Ovary (tissue), 9 donors: Measurements from ENCODE around the gene NBEA. TPM values are rescaled to one million over a fixed set of nuclear protein-coding genes. Genes with fewer than 3 reads are reported as not detected.

ENCODE experiments used
- DNase-seq, 5 donors: peaks; one replicate each; pipeline ENCODE4 v3.0.0-alpha.2; 2019 to 2020
- H3K27ac ChIP-seq, 2 donors: fragments of 200-600 bp; one replicate each; pipeline versions ENCODE4 v1.5.1 to v1.8.0; 2019 to 2022
- H3K27me3 ChIP-seq: fragments of 200-600 bp; one replicate; pipeline ENCODE4 v1.8.0; 2022
- H3K36me3 ChIP-seq: fragments of 200-600 bp; sonication (generic); one replicate; pipeline ENCODE4 v1.5.1; 2019
- H3K4me1 ChIP-seq: one replicate; pipeline ENCODE4 v1.8.1; 2013; ENCODE audit warnings: mild to moderate bottlenecking, moderate library complexity; ENCODE audit not compliant: insufficient read depth
- H3K4me3 ChIP-seq: fragments of 200-600 bp; sonication (generic); one replicate; pipeline ENCODE4 v1.5.1; 2017
- H3K9me3 ChIP-seq, 2 donors: fragments of 200-600 bp in 1 of 2; sonication (generic) in 1 of 2; one replicate each; pipeline versions ENCODE4 v1.5.1 to v1.8.1; 2013 to 2019; ENCODE audit warnings: mild to moderate bottlenecking in 1 of 2, moderate library complexity in 1 of 2
- EP300 ChIP-seq: sonication (generic); formaldehyde crosslinking; IDR thresholded peaks from one replicate; pipeline ENCODE4 v1.6.1; 2017; ENCODE audit warnings: antibody characterized with exemption
- POLR2A ChIP-seq: fragments of 450-650 bp; IDR thresholded peaks from one replicate; pipeline ENCODE4 v1.6.1; 2017; ENCODE audit warnings: antibody characterized with exemption, mild to moderate bottlenecking, moderate library complexity
- WGBS, 3 donors: extraction: QIAGEN DNeasy Blood & Tissue Kit in 1 of 3; methylation state at CpG; one replicate each; pipeline versions ENCODE4 v1.1.5 to v1.1.7; 2013 to 2017; 5-methylcytosine and 5-hydroxymethylcytosine counted together
- intact Hi-C, 4 donors: fragments of 100-400 bp; cut with DNase I; formaldehyde crosslinking; loops; one replicate each; pipeline versions ENCODE4 v1.11.0 to v1.15.1; 2022 to 2023
- polyA plus RNA-seq, 2 donors: library from polyadenylated mRNA; stranded (reverse); fragments of 200-250 nt in 1 of 2; fragments of 350-450 nt in 1 of 2; fragmentation: Illumina TruSeq in 1 of 2; extraction: RNeasy Lipid Tissue Mini Kit (QIAGEN cat#74804) in 1 of 2; gene quantifications; one replicate each; pipeline ENCODE4 v1.2.3, GENCODE V29; 2013 to 2014
- total RNA-seq, 7 donors: library from RNA; depleted of rRNA in 2 of 7; stranded (reverse); fragments of >200 nt in 2 of 7; fragmentation: NEBNext Ultra II Directional in 3 of 7; extraction: Animal tissue kit (Norgen Biotek cat#: 25700) in 3 of 7; gene quantifications; one replicate each; pipeline versions ENCODE4 v1.1.0 to v1.2.4, GENCODE V29; 2016 to 2023
- TF ChIP-seq, protein P1 (sequence below), 3 donors: fragments of 450-650 bp in 2 of 3; fragments of 200-600 bp in 1 of 3; IDR thresholded peaks; one replicate each; pipeline versions ENCODE4 v1.5.1 to v1.8.0; 2016 to 2022; ENCODE audit warnings: antibody characterized with exemption in 3 of 3, mild to moderate bottlenecking in 1 of 3
- donor health status: DM: no; HTN: no; CAD: no; lungs with moderate emphysema.
- donor health status: DM: no; HTN: no; CAD: no.
- donor health status: Bipolar disorder and iron deficiency.
- donor health status: DM: yes; HTN: yes; CAD: no.
- donor health status: DM: no; HTN: no; CAD: no.
- donor health status: DM: yes; HTN: yes; CAD: no.

The NBEA gene
- total and polyA plus RNA-seq, 9 donors = 5.8 to 18.9 (median 16.0) TPM

DNA sequence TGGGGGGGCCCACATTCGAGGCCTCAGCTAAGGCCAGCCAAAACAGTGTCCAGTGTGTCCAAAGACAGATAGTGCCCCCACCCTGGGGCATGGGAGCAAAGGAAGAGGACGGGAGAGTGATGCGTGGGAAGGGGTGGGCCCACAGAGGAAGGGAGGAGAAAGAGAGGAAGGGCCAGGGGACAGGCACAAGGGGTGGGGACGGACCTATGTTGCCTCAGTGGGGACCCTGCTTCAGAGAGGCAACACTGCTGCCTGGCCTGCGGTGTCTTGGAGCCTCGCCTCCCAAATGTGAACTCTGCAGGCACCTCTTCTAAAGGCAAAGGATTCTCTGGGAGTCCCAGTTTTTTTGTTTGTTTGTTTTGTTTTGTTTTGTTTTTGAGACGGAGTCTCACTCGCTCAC, 764.7 kb downstream of the NBEA start:
- Histone ChIP-seq H3K36me3 (no peaks in the 10 kb centered on the region), H3K27me3 (no peaks in the 10 kb centered on the region), H3K9me3 (no peaks in the 10 kb centered on the region), H3K4me3 (no peak overlapping the region), H3K27ac (no peak overlapping the region), H3K4me1 (no peaks in the 10 kb centered on the region)
- no peak for DNase-seq
- WGBS, 3 donors = 67 to 86% (median 76%) methylated on average over 8 of the region's 8 CpGs
- intact Hi-C loops = no loop called here
- TF ChIP-seq, protein P1, sequence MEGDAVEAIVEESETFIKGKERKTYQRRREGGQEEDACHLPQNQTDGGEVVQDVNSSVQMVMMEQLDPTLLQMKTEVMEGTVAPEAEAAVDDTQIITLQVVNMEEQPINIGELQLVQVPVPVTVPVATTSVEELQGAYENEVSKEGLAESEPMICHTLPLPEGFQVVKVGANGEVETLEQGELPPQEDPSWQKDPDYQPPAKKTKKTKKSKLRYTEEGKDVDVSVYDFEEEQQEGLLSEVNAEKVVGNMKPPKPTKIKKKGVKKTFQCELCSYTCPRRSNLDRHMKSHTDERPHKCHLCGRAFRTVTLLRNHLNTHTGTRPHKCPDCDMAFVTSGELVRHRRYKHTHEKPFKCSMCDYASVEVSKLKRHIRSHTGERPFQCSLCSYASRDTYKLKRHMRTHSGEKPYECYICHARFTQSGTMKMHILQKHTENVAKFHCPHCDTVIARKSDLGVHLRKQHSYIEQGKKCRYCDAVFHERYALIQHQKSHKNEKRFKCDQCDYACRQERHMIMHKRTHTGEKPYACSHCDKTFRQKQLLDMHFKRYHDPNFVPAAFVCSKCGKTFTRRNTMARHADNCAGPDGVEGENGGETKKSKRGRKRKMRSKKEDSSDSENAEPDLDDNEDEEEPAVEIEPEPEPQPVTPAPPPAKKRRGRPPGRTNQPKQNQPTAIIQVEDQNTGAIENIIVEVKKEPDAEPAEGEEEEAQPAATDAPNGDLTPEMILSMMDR (IDR thresholded peaks at IDR 0.05) = no peak
- no peak for TF ChIP-seq POLR2A
- TF ChIP-seq EP300 = no peak

DNA sequence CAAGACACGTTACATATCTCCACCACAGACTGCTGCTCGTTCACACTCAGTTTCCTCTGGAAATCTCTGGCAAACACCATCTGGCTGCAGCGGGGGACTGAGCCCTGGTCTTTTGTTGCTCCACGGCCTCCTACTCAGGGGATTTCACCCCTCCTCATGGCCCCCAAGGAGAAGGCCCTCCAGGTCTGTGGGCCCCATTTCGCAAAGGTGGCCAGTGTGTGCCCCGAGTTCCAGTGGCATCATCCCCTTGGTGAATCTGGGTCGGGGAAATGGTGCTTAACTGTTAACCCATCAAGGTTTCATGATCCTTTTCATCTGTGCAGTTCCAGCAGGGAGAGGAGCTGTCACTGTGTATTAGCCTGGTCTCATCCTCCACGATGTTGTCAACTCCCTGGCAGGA, 769.8 kb downstream of the NBEA start:
- Histone ChIP-seq H3K4me3 (no peak overlapping the region), H3K27ac (no peak overlapping the region), H3K9me3 (no peaks in the 10 kb centered on the region), H3K27me3 (no peaks in the 10 kb centered on the region), H3K4me1 (no peaks in the 10 kb centered on the region), H3K36me3 (no peaks in the 10 kb centered on the region)
- DNase-seq = no peak
- TF ChIP-seq EP300 = no peak
- intact Hi-C loops = no loop called here
- WGBS, 3 donors = 62 to 77% (median 75%) methylated on average over 8 of the region's 8 CpGs

DNA sequence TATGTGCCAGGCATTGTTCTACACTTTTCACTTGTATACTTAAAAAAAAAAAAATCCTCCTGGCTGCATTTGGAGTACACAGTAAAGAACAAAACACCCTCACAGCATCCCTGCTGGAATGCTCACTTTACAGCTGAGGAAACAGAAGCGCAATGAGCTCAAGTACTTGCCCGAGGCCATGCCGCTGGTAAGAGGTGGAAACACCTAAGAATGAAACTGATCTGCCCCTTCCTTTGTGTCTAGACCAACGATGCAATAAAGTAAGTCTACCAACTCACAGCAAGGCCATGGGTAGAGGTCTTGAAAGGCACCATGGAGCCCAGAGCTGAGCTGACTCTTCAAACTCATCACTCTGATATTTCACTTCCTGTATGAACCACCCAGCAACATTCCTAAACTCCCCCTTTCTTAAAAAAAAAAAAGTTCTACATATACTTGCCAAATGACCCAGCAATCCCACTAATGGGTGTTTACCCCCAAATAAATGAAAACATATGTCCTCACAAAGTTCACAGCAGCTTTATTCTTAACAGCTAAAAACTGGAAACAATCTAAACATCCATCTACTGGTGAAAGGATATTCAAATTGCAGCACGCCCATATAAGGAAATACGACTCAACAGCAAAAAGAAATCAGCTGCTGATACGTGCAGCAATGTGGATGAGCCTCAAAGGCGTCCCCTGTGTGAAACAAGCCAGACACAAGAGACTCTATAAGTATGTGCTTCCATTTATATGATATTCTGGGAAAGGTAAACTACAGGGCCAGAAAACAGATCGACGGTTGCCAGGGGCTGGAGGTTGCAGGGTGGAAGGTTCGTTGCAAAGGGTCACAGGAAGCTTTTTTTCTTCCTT, 771.1 kb downstream of the NBEA start:
- no peak for DNase-seq
- intact Hi-C loops = no loop called here
- TF ChIP-seq EP300 = no peak
- Histone ChIP-seq H3K4me1 (no peaks in the 10 kb centered on the region), H3K4me3 (no peak overlapping the region), H3K9me3 (no peaks in the 10 kb centered on the region), H3K27me3 (no peaks in the 10 kb centered on the region), H3K27ac (no peak overlapping the region), H3K36me3 (no peaks in the 10 kb centered on the region)
- WGBS, 3 donors = 59 to 69% (median 68%) methylated on average over 11 of the region's 11 CpGs

DNA sequence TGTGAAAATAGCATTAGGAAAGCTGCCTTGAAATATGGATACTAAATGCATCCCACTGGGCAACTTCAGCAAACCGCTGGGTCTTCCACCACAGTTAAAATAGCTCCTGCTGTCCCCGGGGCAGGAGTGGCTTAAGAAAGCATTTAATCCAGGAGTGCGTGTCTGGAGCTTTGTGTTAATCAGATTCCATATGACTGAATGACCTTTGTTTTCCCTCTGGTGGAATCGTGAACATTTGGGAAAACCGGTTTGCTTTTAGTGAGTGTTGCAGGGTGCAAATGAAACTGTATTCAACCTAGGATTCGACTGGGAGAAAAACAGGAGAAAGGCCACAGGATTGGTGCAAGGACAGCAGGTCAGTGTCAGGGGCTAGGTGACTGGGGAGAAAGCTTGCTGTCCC, 772.1 kb downstream of the NBEA start:
- no peak for DNase-seq
- no peak overlapping the region for H3K4me3 ChIP-seq
- WGBS, 3 donors = 86 to 87% (median 86%) methylated on average over 6 of the region's 6 CpGs
- no peaks in the 10 kb centered on the region for H3K4me1 ChIP-seq
- intact Hi-C loops = no loop called here
- TF ChIP-seq, protein P1 (IDR thresholded peaks at IDR 0.05) = no peak
- no peak for TF ChIP-seq EP300
- no peak for TF ChIP-seq POLR2A
- no peak overlapping the region for H3K27ac ChIP-seq
- H3K9me3 ChIP-seq = no peaks in the 10 kb centered on the region
- H3K36me3 ChIP-seq = no peaks in the 10 kb centered on the region
- H3K27me3 ChIP-seq = no peaks in the 10 kb centered on the region

DNA sequence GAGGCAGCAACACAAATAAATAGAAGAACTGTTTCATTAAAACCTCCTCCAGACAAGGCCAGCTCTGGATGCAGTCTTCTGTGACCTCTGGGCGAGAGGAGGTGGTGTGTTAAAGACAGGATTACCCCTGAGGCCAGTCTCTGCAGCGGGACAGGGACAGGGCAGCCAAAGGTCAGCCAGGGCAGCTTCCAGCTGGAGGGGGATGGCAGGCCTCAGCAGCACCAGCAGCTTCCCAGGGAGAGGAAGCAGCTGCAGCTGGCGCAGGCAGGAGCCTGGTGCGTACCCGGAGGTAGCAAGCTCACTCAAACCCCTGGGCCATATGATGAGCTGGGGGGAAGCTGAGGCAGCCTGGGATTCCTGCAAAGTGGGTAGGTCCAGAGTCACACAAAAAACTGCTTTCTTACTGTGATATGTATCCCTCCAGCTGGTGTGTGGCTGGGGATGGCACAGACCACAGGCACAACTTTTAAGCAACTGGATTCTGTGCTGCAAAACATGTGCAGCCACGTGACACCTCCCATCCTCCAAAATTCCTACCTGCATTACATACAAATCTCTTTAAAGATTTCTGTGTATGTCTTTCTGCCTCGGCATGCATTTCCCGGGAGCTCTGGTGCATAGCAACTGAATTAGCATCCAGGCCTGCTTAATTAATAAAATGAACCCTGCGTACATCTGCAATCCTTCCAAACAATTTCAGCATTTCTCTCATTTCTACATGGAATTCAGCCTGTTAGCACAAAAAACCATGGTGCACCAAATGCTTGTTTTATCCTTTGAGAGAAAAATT, 772.7 kb downstream of the NBEA start:
- Histone ChIP-seq H3K27ac (no peak overlapping the region), H3K4me3 (no peak overlapping the region)

More for the DNA sequence above, 772.7 kb downstream of the NBEA start:
- H3K27me3 ChIP-seq = no peaks in the 10 kb centered on the region
- 83 to 85% (median 84%) methylated on average over 9 of the region's 9 CpGs for WGBS, 3 donors
- no peaks in the 10 kb centered on the region for H3K9me3 ChIP-seq
- intact Hi-C loops = no loop called here
- no peak for DNase-seq
- TF ChIP-seq EP300 (no peak), POLR2A (no peak)
- TF ChIP-seq, protein P1 (IDR thresholded peaks at IDR 0.05) = no peak
- no peaks in the 10 kb centered on the region for H3K4me1 ChIP-seq
- H3K36me3 ChIP-seq = no peaks in the 10 kb centered on the region
